WTC11 (cell line): ENCODE measurements around the gene CFAP44. TPM values are rescaled to one million over a fixed set of nuclear protein-coding genes. Genes with fewer than 3 reads are reported as not detected.

Source experiments
- ATAC-seq: fragments of 200-7000 bp; cut with Tn5 transposase; 2 replicates; pipeline ENCODE4 v1.10.0; 2021; ENCODE audit warnings: mild to moderate bottlenecking, moderate library complexity
- CTCF ChIA-PET: fragments of 300-600 bp; sonication (Branson Sonifier 250); formaldehyde crosslinking; loops from one replicate; lab custom pipeline; 2021; ENCODE audit warnings: antibody characterized with exemption; lab: Charles Lee
- POLR2A ChIA-PET: fragments of 350-600 bp; sonication (Branson Sonifier 250); formaldehyde crosslinking; loops from one replicate; lab custom pipeline; 2021; ENCODE audit warnings: antibody characterized with exemption; lab: Charles Lee
- DNase-seq: peaks from one replicate; pipeline ENCODE4 v3.0.0; 2021; ENCODE audit warnings: low spot score
- H3K27ac Mint-ChIP-seq: 2 replicates; pipeline ENCODE4 v1.8.0; 2021; ENCODE audit warnings: mixed read lengths
- H3K27me3 Mint-ChIP-seq: 2 replicates; pipeline ENCODE4 v1.8.0; 2021; ENCODE audit warnings: low read depth, mild to moderate bottlenecking, moderate library complexity, mixed read lengths
- H3K36me3 Mint-ChIP-seq: 2 replicates; pipeline ENCODE4 v1.8.0; 2021; ENCODE audit warnings: mixed read lengths
- H3K4me1 Mint-ChIP-seq: 2 replicates; pipeline ENCODE4 v1.8.0; 2022; ENCODE audit warnings: mixed read lengths
- H3K4me3 Mint-ChIP-seq: 2 replicates; pipeline ENCODE4 v1.8.0; 2021; ENCODE audit warnings: mild to moderate bottlenecking, moderate library complexity, mixed read lengths
- H3K9me3 Mint-ChIP-seq: 2 replicates; pipeline ENCODE4 v1.8.0; 2021; ENCODE audit warnings: mixed read lengths
- ATF6 ChIP-seq: sonication (generic); formaldehyde crosslinking; IDR thresholded peaks from 2 replicates; pipeline ENCODE4 v1.8.1; 2023; ENCODE audit warnings: mild to moderate bottlenecking, missing genetic modification reagents
- E2F1 ChIP-seq: sonication (generic); formaldehyde crosslinking; IDR thresholded peaks from 2 replicates; pipeline ENCODE4 v1.8.0; 2022; ENCODE audit warnings: mild to moderate bottlenecking, missing genetic modification reagents
- ETV6 ChIP-seq: sonication (generic); formaldehyde crosslinking; IDR thresholded peaks from 2 replicates; pipeline ENCODE4 v1.8.1; 2022; ENCODE audit warnings: mild to moderate bottlenecking, missing genetic modification reagents
- FOXJ3 ChIP-seq: sonication (generic); formaldehyde crosslinking; IDR thresholded peaks from 2 replicates; pipeline ENCODE4 v1.9.0; 2021; ENCODE audit warnings: missing genetic modification reagents, mild to moderate bottlenecking, borderline replicate concordance
- FOXK1 ChIP-seq: sonication (generic); formaldehyde crosslinking; IDR thresholded peaks from 2 replicates; pipeline ENCODE4 v1.8.0; 2022; ENCODE audit warnings: mild to moderate bottlenecking, moderate library complexity, missing genetic modification reagents
- SMAD3 ChIP-seq: sonication (generic); formaldehyde crosslinking; IDR thresholded peaks from 2 replicates; pipeline ENCODE4 v1.8.0; 2022; ENCODE audit warnings: missing genetic modification reagents, mild to moderate bottlenecking, borderline replicate concordance
- ZNF232 ChIP-seq: sonication (generic); formaldehyde crosslinking; IDR thresholded peaks from 2 replicates; pipeline ENCODE4 v1.8.0; 2022; ENCODE audit warnings: mild to moderate bottlenecking, missing genetic modification reagents
- ZNF263 ChIP-seq: sonication (generic); formaldehyde crosslinking; IDR thresholded peaks from 2 replicates; pipeline ENCODE4 v1.8.1; 2022; ENCODE audit warnings: low read depth, mild to moderate bottlenecking, moderate library complexity, missing genetic modification reagents
- ZNF671 ChIP-seq: fragments of 250-450 bp; sonication (Bioruptor Pico); IDR thresholded peaks from 2 replicates; pipeline ENCODE4 v1.8.0; 2021; ENCODE audit warnings: mild to moderate bottlenecking
- total RNA-seq: library from RNA; stranded (reverse); gene quantifications from 3 replicates; pipeline ENCODE4 v1.2.3, GENCODE V29; 2021
- TF ChIP-seq, protein P1 (sequence below): sonication (generic); formaldehyde crosslinking; IDR thresholded peaks from 2 replicates; pipeline ENCODE4 v1.8.1; 2022; ENCODE audit warnings: low read depth, missing genetic modification reagents, borderline replicate concordance
- TF ChIP-seq, protein P2 (sequence below): sonication (generic); formaldehyde crosslinking; IDR thresholded peaks from 2 replicates; pipeline ENCODE4 v1.8.1; 2023; ENCODE audit warnings: mild to moderate bottlenecking, missing genetic modification reagents
- TF ChIP-seq, protein P3 (sequence below): fragments of 200-600 bp; IDR thresholded peaks from 2 replicates; pipeline ENCODE4 v1.8.0; 2022; ENCODE audit warnings: antibody characterized with exemption
- TF ChIP-seq, protein P4 (sequence below): fragments of 250-450 bp; sonication (Bioruptor Pico); IDR thresholded peaks from 2 replicates; pipeline ENCODE4 v1.8.0; 2021; ENCODE audit warnings: mild to moderate bottlenecking

The CFAP44 gene
- total RNA-seq, 1 experiment from 2014 or later, result 0.90 TPM

GRCh38 chr3:113450911-113451310 is 9.6 kb upstream of the CFAP44 start:
- no peaks in the 10 kb centered on the region for H3K27me3 Mint-ChIP-seq
- no peaks in the 10 kb centered on the region for H3K4me1 Mint-ChIP-seq
- no peaks in the 10 kb centered on the region for H3K9me3 Mint-ChIP-seq
- ATAC-seq, result no peak
- no peak for DNase-seq
- H3K27ac Mint-ChIP-seq, result no peak overlapping the region
- TF ChIP-seq, protein P1, sequence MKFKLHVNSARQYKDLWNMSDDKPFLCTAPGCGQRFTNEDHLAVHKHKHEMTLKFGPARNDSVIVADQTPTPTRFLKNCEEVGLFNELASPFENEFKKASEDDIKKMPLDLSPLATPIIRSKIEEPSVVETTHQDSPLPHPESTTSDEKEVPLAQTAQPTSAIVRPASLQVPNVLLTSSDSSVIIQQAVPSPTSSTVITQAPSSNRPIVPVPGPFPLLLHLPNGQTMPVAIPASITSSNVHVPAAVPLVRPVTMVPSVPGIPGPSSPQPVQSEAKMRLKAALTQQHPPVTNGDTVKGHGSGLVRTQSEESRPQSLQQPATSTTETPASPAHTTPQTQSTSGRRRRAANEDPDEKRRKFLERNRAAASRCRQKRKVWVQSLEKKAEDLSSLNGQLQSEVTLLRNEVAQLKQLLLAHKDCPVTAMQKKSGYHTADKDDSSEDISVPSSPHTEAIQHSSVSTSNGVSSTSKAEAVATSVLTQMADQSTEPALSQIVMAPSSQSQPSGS (CRISPR knock-in tag), result no peak
- no peak for TF ChIP-seq E2F1 (CRISPR knock-in tag)
- TF ChIP-seq, all 79 proteins: peak for 0
- POLR2A ChIA-PET, result no interaction called here
- CTCF ChIA-PET, result no interaction called here
- 0 out of 2 replicates have a peak, but pooled peaks cover 7% of the 10 kb centered on the region for H3K36me3 Mint-ChIP-seq
- no peak overlapping the region for H3K4me3 Mint-ChIP-seq

- Mint-ChIP-seq H3K9me3 (no peaks in the 10 kb centered on the region), H3K27me3 (peaks cover 3% of the 10 kb centered on the region; the same call in 1 of the 2 replicates), H3K4me1 (peaks cover 7% of the 10 kb centered on the region), H3K36me3 (no peaks in the 10 kb centered on the region), H3K27ac (no peak overlapping the region), H3K4me3 (no peak overlapping the region)
- DNase-seq, result no peak
- ChIA-PET CTCF (no interaction called here), POLR2A (no interaction called here)
- no peak for TF ChIP-seq SMAD3 (CRISPR knock-in tag)
- TF ChIP-seq, protein P2, sequence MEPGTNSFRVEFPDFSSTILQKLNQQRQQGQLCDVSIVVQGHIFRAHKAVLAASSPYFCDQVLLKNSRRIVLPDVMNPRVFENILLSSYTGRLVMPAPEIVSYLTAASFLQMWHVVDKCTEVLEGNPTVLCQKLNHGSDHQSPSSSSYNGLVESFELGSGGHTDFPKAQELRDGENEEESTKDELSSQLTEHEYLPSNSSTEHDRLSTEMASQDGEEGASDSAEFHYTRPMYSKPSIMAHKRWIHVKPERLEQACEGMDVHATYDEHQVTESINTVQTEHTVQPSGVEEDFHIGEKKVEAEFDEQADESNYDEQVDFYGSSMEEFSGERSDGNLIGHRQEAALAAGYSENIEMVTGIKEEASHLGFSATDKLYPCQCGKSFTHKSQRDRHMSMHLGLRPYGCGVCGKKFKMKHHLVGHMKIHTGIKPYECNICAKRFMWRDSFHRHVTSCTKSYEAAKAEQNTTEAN (CRISPR knock-in tag), result no peak
- TF ChIP-seq ZNF232 (CRISPR knock-in tag), result no peak
- TF ChIP-seq ETV6, result no peak
- TF ChIP-seq, protein P3, sequence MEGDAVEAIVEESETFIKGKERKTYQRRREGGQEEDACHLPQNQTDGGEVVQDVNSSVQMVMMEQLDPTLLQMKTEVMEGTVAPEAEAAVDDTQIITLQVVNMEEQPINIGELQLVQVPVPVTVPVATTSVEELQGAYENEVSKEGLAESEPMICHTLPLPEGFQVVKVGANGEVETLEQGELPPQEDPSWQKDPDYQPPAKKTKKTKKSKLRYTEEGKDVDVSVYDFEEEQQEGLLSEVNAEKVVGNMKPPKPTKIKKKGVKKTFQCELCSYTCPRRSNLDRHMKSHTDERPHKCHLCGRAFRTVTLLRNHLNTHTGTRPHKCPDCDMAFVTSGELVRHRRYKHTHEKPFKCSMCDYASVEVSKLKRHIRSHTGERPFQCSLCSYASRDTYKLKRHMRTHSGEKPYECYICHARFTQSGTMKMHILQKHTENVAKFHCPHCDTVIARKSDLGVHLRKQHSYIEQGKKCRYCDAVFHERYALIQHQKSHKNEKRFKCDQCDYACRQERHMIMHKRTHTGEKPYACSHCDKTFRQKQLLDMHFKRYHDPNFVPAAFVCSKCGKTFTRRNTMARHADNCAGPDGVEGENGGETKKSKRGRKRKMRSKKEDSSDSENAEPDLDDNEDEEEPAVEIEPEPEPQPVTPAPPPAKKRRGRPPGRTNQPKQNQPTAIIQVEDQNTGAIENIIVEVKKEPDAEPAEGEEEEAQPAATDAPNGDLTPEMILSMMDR, result no peak
- no peak for TF ChIP-seq FOXK1 (CRISPR knock-in tag)
- no peak for TF ChIP-seq FOXJ3 (CRISPR knock-in tag)
- TF ChIP-seq ATF6 (CRISPR knock-in tag), result no peak
- no peak for TF ChIP-seq ZNF671 (CRISPR knock-in tag)
- no peak for ATAC-seq
Measured at GRCh38 chr3:113439606-113440005, 1.7 kb downstream of the CFAP44 start.

GRCh38 chr3:113438224-113438623 is 3.1 kb downstream of the CFAP44 start:
- CTCF ChIA-PET, result no interaction called here
- Mint-ChIP-seq H3K4me1 (peaks cover 7% of the 10 kb centered on the region), H3K36me3 (no peaks in the 10 kb centered on the region), H3K27ac (no peak overlapping the region), H3K4me3 (no peak overlapping the region), H3K27me3 (peaks cover 3% of the 10 kb centered on the region; the same call in 1 of the 2 replicates), H3K9me3 (no peaks in the 10 kb centered on the region)
- DNase-seq (no peak), ATAC-seq (no peak)
- TF ChIP-seq, protein P4, sequence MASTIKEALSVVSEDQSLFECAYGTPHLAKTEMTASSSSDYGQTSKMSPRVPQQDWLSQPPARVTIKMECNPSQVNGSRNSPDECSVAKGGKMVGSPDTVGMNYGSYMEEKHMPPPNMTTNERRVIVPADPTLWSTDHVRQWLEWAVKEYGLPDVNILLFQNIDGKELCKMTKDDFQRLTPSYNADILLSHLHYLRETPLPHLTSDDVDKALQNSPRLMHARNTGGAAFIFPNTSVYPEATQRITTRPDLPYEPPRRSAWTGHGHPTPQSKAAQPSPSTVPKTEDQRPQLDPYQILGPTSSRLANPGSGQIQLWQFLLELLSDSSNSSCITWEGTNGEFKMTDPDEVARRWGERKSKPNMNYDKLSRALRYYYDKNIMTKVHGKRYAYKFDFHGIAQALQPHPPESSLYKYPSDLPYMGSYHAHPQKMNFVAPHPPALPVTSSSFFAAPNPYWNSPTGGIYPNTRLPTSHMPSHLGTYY (CRISPR knock-in tag), result no peak
- no peak for TF ChIP-seq ZNF263
- POLR2A ChIA-PET, result no interaction called here
